Kidney glomerular epithelial cell (primary cell): Measurements from ENCODE around the gene KCTD10.

ENCODE experiments used
- DNase-seq: peaks from one replicate; lab custom pipeline; 2025; lab: John Stamatoyannopoulos, UW

The KCTD10 gene

GRCh38 chr12:109477185-109477962 lies at the start of gene KCTD10, which contains the start of gene UBE3B:
Gene KCTD10, minus strand, starts transcription at chr12:109477300. Its CDS starts 38 bp downstream, at chr12:109477262.
Gene UBE3B, plus strand, starts transcription at chr12:109477634. Its CDS starts 5,918 bp downstream, at chr12:109483552.
- DNase-seq = peak; percentile 83

GRCh38 chr12:109525279-109525585 lies 48.1 kb upstream of the KCTD10 start:
- DNase-seq = no peak

- DNase-seq = no peak
Observed at GRCh38 chr12:109524466-109525278, 47.6 kb upstream of the KCTD10 start.

GRCh38 chr12:109523504-109523903 lies 46.4 kb upstream of the KCTD10 start:
- no peak for DNase-seq

GRCh38 chr12:109523071-109523470 lies 46.0 kb upstream of the KCTD10 start:
- no peak for DNase-seq

- no peak for DNase-seq
Observed at GRCh38 chr12:109521831-109522230, 44.7 kb upstream of the KCTD10 start.

GRCh38 chr12:109519787-109520186 lies 42.7 kb upstream of the KCTD10 start:
- DNase-seq = no peak

GRCh38 chr12:109518820-109519665 lies 41.9 kb upstream of the KCTD10 start:
- peak; percentile 64 for DNase-seq

GRCh38 chr12:109517619-109518018 lies 40.5 kb upstream of the KCTD10 start:
- DNase-seq = no peak

- DNase-seq = no peak
Observed at GRCh38 chr12:109513977-109514376, 36.9 kb upstream of the KCTD10 start.

GRCh38 chr12:109513051-109513450 lies 36.0 kb upstream of the KCTD10 start:
- DNase-seq = no peak

GRCh38 chr12:109512608-109513007 lies 35.5 kb upstream of the KCTD10 start:
- no peak for DNase-seq

- DNase-seq = no peak
Observed at GRCh38 chr12:109510196-109510595, 33.1 kb upstream of the KCTD10 start.

- no peak for DNase-seq
Observed at GRCh38 chr12:109504068-109504467, 27.0 kb upstream of the KCTD10 start.

- DNase-seq = no peak
Observed at GRCh38 chr12:109503611-109504010, 26.5 kb upstream of the KCTD10 start.

GRCh38 chr12:109502332-109502731 lies 25.2 kb upstream of the KCTD10 start:
- no peak for DNase-seq

GRCh38 chr12:109501299-109501698 lies 24.2 kb upstream of the KCTD10 start:
- no peak for DNase-seq

GRCh38 chr12:109500406-109501185 lies 23.5 kb upstream of the KCTD10 start:
- no peak for DNase-seq

GRCh38 chr12:109497675-109498074 lies 20.6 kb upstream of the KCTD10 start:
- no peak for DNase-seq

- no peak for DNase-seq
Observed at GRCh38 chr12:109496306-109496705, 19.2 kb upstream of the KCTD10 start.

- no peak for DNase-seq
Observed at GRCh38 chr12:109495012-109495411, 17.9 kb upstream of the KCTD10 start.
